ENCODE results near the gene CORO2B. TPM values are rescaled to one million over a fixed set of nuclear protein-coding genes. Genes with fewer than 3 reads are reported as not detected.

Gene CORO2B
- total RNA-seq, 6 experiments from 2014 or later, result 9.3 to 11.0 (median 9.9) TPM

- H3K27ac Mint-ChIP-seq, result no peak overlapping the region
- H3K27me3 Mint-ChIP-seq (ENCODE audit: insufficient read depth), result peaks cover 15% of the 10 kb centered on the region
- DNase-seq, result no peak
- H3K36me3 Mint-ChIP-seq (ENCODE audit: low read depth), result no peaks in the 10 kb centered on the region
- H3K9me3 Mint-ChIP-seq, result no peaks in the 10 kb centered on the region
- no peak overlapping the region for H3K4me3 Mint-ChIP-seq
- TF ChIP-seq CTCF (IDR thresholded peaks at IDR 0.05), result no peak
- no peaks in the 10 kb centered on the region for H3K4me1 Mint-ChIP-seq (ENCODE audit: low read depth)
Observed at GRCh38 chr15:68570974-68571373, 7.8 kb upstream of the CORO2B start.

GRCh38 chr15:68571582-68571981, 7.2 kb upstream of the CORO2B start:
- H3K4me3 Mint-ChIP-seq, result no peak overlapping the region
- no peaks in the 10 kb centered on the region for H3K36me3 Mint-ChIP-seq (ENCODE audit: low read depth)
- DNase-seq, result no peak
- H3K27ac Mint-ChIP-seq, result no peak overlapping the region
- peaks cover 17% of the 10 kb centered on the region for H3K27me3 Mint-ChIP-seq (ENCODE audit: insufficient read depth)
- no peaks in the 10 kb centered on the region for H3K9me3 Mint-ChIP-seq
- H3K4me1 Mint-ChIP-seq (ENCODE audit: low read depth), result no peaks in the 10 kb centered on the region
- no peak for TF ChIP-seq CTCF (IDR thresholded peaks at IDR 0.05)

GRCh38 chr15:68572309-68572708, 6.5 kb upstream of the CORO2B start:
- H3K27ac Mint-ChIP-seq, result no peak overlapping the region
- no peak overlapping the region for H3K4me3 Mint-ChIP-seq
- no peaks in the 10 kb centered on the region for H3K9me3 Mint-ChIP-seq
- H3K27me3 Mint-ChIP-seq (ENCODE audit: insufficient read depth), result peaks cover 17% of the 10 kb centered on the region
- no peak for DNase-seq
- no peaks in the 10 kb centered on the region for H3K36me3 Mint-ChIP-seq (ENCODE audit: low read depth)
- no peak for TF ChIP-seq CTCF (IDR thresholded peaks at IDR 0.05)
- no peaks in the 10 kb centered on the region for H3K4me1 Mint-ChIP-seq (ENCODE audit: low read depth)

GRCh38 chr15:68572921-68573320, 5.9 kb upstream of the CORO2B start:
- no peak for DNase-seq

GRCh38 chr15:68574046-68574445, 4.7 kb upstream of the CORO2B start:
- Mint-ChIP-seq H3K4me3 (no peak overlapping the region), H3K27me3 (ENCODE audit: insufficient read depth) (peaks cover 17% of the 10 kb centered on the region), H3K36me3 (ENCODE audit: low read depth) (no peaks in the 10 kb centered on the region), H3K4me1 (ENCODE audit: low read depth) (peaks cover 8% of the 10 kb centered on the region), H3K27ac (no peak overlapping the region), H3K9me3 (no peaks in the 10 kb centered on the region)
- no peak for TF ChIP-seq CTCF (IDR thresholded peaks at IDR 0.05)
- DNase-seq, result no peak

More at GRCh38 chr15:68572921-68573320, 5.9 kb upstream of the CORO2B start:
- Mint-ChIP-seq H3K27ac (no peak overlapping the region), H3K9me3 (no peaks in the 10 kb centered on the region), H3K27me3 (ENCODE audit: insufficient read depth) (peaks cover 17% of the 10 kb centered on the region), H3K4me3 (no peak overlapping the region), H3K4me1 (ENCODE audit: low read depth) (peaks cover 5% of the 10 kb centered on the region), H3K36me3 (ENCODE audit: low read depth) (no peaks in the 10 kb centered on the region)
- TF ChIP-seq CTCF (IDR thresholded peaks at IDR 0.05), result no peak

- H3K9me3 Mint-ChIP-seq, result no peaks in the 10 kb centered on the region
- H3K27me3 Mint-ChIP-seq (ENCODE audit: insufficient read depth), result peaks cover 17% of the 10 kb centered on the region
- no peak for DNase-seq
- H3K4me3 Mint-ChIP-seq, result no peak overlapping the region
- no peak overlapping the region for H3K27ac Mint-ChIP-seq
- no peaks in the 10 kb centered on the region for H3K36me3 Mint-ChIP-seq (ENCODE audit: low read depth)
- TF ChIP-seq CTCF (IDR thresholded peaks at IDR 0.05), result no peak
- H3K4me1 Mint-ChIP-seq (ENCODE audit: low read depth), result peaks cover 10% of the 10 kb centered on the region
Observed at GRCh38 chr15:68574629-68575028, 4.2 kb upstream of the CORO2B start.
